B cell (primary cell): ENCODE results near the gene TTC13.

ENCODE experiments used
- CTCF ChIP-seq: fragments of 200-600 bp; IDR thresholded peaks from one replicate; pipeline ENCODE4 v1.8.0; 2022; ENCODE audit warnings: antibody characterized with exemption, mild to moderate bottlenecking
- EZH2 ChIP-seq: IDR thresholded peaks from 2 replicates; pipeline ENCODE4 v1.6.1; 2012; ENCODE audit warnings: borderline replicate concordance, low read depth, mild to moderate bottlenecking, moderate library complexity, low read length; ENCODE audit not compliant: insufficient read depth, poor library complexity, severe bottlenecking

- TF ChIP-seq CTCF (no peak), EZH2 (no peak)
These were observed 44.5 kb upstream of the TTC13 start for GRCh38 chr1:231023150-231023549.
